Measurements from ENCODE around the gene EPB41.

Gene EPB41

GRCh38 chr1:28982198-28982597 is 67.8 kb downstream of the EPB41 start:
- no peak for TF ChIP-seq CTCF (IDR thresholded peaks at IDR 0.05; ENCODE audit: low read depth, low read length)
- no peak for DNase-seq (ENCODE audit: extremely low read depth, low read depth)

GRCh38 chr1:28983091-28983490 is 68.7 kb downstream of the EPB41 start:
- TF ChIP-seq CTCF (IDR thresholded peaks at IDR 0.05; ENCODE audit: low read depth, low read length): no peak

GRCh38 chr1:28983509-28984310 is 69.3 kb downstream of the EPB41 start:
- TF ChIP-seq CTCF (IDR thresholded peaks at IDR 0.05; ENCODE audit: low read depth, low read length): no peak
- DNase-seq (ENCODE audit: extremely low read depth, low read depth): no peak

More at GRCh38 chr1:28983091-28983490, 68.7 kb downstream of the EPB41 start:
- DNase-seq (ENCODE audit: extremely low read depth, low read depth): no peak

GRCh38 chr1:28984311-28984684 is 69.9 kb downstream of the EPB41 start:
- no peak for TF ChIP-seq CTCF (IDR thresholded peaks at IDR 0.05; ENCODE audit: low read depth, low read length)
- no peak for DNase-seq (ENCODE audit: extremely low read depth, low read depth)

GRCh38 chr1:28985427-28985826 is 71.1 kb downstream of the EPB41 start:
- TF ChIP-seq CTCF (IDR thresholded peaks at IDR 0.05; ENCODE audit: low read depth, low read length): no peak
- no peak for DNase-seq (ENCODE audit: extremely low read depth, low read depth)

- no peak for DNase-seq (ENCODE audit: extremely low read depth, low read depth)
- no peak for TF ChIP-seq CTCF (IDR thresholded peaks at IDR 0.05; ENCODE audit: low read depth, low read length)
Measured at GRCh38 chr1:28986306-28986910, 72.0 kb downstream of the EPB41 start.

- TF ChIP-seq CTCF (IDR thresholded peaks at IDR 0.05; ENCODE audit: low read depth, low read length): no peak
- DNase-seq (ENCODE audit: extremely low read depth, low read depth): no peak
Measured at GRCh38 chr1:29002792-29003191, 88.4 kb downstream of the EPB41 start.

All from AG09319 (cell line).